ENCODE measurements around the gene HDHD3.
"Not testable (repeated sequence)": the region's sequence is repeated elsewhere in the genome, so short reads cannot be mapped to it uniquely, and the experiment has no call there.

The HDHD3 gene

GRCh38 chr9:113388833-113389232 is 12.0 kb upstream of the HDHD3 start:
- DNase-seq = no peak

- DNase-seq = no peak
These were observed 10.9 kb upstream of the HDHD3 start for GRCh38 chr9:113387560-113388230.

DNA sequence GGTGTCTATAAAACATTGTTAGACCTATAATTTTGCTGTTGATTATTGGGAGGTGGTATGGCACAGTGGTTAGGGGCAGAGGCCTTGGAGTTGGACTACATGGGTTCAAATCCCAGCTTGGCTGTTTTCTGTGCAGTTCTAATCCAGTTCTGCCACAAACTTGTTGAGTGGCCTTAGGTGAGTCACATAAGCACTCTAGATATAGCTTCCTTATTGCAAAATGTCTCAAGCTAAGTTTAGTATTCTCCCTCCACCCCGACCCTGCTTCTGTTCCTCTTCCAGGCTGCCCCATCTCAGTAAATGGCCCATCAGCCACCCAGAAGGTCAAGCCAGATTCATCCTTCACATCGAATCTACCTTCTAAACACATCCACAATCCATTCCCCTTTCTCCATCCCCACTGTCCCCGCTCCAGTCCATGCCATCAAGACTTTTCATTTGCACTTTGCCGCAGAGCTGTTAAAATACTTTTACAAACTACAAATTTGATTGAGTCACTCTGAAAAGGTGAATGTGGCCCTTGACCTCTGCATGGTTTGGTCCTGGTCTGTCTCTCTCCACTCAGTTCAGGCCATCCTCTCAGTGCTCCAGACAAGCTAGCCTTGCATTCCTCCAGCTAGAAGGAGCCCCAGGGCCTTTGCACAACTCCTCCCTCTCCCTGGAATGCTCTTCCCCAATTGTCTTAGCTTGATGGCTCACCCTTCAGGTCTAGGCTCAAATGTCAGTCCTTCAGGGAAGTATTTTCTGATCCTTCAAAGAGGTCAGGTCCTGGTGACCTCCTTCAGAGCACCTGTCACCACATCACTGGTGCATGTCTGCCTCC is 10.0 kb upstream of the HDHD3 start:
- no peak for DNase-seq

DNA sequence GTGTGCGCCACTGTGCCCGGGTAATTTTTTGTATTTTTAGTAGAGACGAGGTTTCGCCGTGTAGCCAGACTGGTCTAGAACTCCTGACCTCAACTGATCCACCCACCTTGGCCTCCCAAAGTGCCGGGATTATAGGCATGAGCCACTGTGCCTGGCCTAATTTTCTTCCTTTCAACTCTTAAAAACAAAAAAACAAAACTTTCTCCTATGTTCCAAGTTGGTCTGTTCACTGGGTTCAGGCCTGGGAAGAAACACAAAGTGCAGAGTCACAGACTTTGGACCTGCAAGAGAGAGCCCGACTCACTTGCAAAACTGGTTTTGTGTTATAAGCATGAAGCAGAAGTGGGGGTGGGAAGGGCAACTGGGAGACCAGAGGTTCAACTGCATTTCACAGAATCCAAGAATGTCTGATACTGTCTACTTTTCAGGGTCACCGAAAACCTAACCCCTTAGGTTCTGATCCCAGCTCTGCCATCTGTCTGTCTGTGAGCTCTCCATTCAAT is 5.2 kb upstream of the HDHD3 start:
- no peak for DNase-seq

DNA sequence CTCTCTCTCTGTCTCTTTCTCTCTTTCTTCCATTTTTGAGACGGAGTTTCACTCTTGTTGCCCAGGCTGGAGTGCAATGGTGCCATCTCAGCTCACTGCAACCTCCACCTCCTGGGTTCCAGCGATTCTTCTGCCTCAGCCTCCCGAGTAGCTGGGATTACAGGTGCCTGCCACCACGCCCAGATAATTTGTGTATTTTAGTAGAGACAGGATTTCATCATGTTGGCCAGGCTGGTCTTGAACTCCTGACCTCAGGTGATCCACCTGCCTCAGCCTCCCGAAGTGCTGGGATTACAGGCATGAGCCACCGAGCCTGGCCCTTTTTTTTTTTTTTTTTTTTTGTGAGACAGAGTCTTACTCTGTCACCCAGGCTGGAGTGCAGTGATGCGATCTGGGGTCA is 4.7 kb upstream of the HDHD3 start:
- DNase-seq = not testable (repeated sequence)

DNA sequence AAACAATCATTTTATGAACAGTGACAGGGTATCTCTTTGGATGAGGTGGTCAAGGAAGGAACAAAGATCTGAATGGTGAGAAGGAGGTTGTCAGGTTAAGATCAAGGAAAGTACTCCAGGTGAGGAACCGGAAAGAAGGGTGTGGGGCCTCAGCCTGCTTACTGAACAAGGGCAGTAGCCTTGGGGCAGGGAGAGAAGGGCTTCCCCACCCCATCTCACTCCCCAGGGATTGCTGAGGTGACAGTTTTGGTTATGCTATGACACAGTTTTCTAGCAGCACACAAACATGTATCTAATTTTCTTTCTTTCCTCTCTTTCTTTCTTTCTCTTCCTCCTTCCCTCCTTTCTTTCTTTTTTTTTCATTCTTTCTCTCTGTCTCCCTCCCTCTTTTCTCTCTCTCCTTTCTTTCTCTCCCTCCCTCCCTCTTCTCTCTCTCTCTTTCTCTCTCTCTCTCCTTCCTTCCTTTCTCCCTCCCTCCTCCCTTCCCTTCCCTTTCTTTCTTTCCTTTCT is 4.1 kb upstream of the HDHD3 start:
- no peak for DNase-seq

DNA sequence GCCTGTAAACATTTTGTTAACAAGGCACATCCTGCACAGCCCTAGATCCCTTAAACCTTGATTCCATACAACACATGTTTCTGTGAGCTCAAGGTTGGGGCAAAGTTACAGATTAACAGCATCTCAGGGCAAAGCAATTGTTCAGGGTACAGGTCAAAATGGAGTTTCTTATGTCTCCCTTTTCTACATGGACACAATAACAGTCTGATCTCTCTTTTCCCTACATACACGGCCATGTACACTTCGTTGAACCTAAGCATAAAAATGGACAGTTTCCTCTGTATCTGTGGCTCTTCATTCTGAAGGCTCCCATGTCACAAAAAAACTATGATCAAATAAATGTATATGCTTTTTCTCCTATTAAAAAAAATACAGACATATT is 3.0 kb upstream of the HDHD3 start:
- DNase-seq = not testable (repeated sequence)

DNA sequence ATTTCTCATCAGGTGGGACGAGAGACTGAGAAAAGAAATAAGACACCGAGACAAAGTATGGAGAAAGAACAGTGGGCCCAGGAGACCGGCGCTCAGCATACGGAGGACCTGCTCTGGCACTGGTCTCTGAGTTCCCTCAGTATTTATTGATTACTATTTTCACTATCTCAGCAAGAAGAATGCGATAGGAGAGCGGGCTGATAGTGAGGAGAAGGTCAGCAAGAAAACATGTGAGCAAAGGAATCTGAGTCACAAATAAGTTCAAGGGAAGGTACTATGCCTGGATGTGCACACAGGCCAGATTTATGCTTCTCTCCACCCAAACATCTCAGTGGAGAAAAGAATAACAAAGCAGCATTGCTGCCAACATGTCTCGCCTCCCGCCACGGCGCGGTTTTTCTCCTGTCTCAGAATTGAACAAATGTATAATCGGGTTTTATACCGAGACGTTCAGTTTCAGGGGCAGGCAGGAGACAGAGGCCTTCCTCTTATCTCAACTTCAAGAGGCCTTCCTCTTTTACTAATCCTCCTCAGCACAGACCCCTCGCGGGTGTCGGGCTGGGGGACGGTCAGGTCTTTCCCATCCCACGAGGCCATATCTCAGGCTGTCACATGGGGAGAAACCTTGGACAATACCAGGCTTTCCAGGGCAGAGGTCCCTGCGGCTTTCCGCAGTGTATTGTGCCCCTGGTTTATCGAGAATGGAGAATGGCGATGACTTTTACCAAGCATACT is 2.5 kb upstream of the HDHD3 start:
- DNase-seq = not testable (repeated sequence)

DNA sequence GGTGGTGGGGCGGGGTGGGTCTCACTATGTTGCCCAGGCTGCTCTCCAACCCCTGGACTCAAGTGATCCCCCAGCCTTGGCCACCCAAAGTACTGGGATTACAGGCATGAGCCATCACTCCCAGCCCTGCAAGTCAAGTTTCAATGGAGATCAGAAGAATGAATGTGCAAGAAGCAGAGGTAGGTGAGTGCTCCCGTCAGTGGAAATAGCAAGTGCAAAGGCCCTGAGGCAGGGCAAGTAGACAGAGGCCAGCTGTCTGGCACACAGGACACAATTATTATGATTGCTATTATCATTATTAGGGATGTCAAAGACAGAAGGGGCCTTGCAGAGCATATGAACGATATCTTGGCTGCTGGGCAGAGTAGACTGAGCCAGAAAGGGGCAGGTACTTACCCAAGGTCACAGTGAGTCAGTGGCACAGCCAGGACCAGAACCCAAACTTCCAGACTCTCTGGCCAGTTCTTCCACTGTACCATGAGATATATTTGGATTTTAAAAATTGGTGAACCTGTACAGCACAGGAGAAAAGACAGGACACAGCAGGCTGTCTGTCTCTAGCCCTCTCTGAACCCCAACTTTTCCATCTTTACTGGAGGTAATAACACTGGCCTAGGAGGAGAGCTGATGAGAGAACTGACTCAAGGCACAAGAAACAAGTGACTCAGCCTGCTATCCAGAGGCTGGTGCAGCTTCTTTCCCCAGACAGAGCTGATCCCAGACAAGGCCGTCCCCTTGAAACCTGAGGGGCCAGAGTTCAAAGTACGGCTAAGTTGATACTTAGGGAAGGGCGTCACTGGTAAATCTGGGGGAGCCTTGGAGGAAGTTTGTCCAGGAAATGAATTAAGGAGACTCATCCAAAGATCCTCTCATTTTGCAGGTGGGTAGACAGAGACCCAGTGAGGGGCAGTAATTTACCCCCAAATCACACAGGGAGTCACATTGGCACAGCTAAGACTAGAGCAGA is 1.4 kb downstream of the HDHD3 start:
- DNase-seq = no peak

- DNase-seq = no peak
These were observed 3.0 kb downstream of the HDHD3 start for GRCh38 chr9:113373676-113374392.

- no peak for DNase-seq
These were observed 3.5 kb downstream of the HDHD3 start for GRCh38 chr9:113373256-113373655.

DNA sequence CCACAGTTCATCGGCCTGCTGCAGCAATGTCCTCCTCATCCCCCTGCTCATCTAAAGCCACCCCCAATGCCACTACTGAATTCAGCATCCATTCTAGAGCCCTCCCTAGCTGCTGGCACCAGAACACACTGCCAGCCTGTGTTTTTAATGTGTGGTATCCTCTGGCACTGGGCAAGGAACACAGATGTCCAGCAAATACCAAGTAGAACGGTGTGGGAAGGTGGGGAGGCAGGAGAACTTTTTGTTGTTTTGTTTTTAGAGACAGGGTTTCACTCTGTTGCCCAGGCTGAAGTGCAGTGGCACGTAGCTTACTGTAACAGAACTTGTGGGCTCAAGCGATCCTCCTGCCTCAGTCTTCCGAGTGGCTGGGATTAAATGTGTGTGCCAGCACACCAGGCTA is 4.7 kb downstream of the HDHD3 start:
- DNase-seq = no peak

- no peak for DNase-seq
These were observed 5.9 kb downstream of the HDHD3 start for GRCh38 chr9:113370806-113371325.

GRCh38 chr9:113369855-113370140 is 7.0 kb downstream of the HDHD3 start:
- DNase-seq = no peak

- no peak for DNase-seq
These were observed 7.6 kb downstream of the HDHD3 start for GRCh38 chr9:113368982-113369854.

GRCh38 chr9:113368348-113368981 is 8.3 kb downstream of the HDHD3 start:
- no peak for DNase-seq

GRCh38 chr9:113365652-113366051 is 11.1 kb downstream of the HDHD3 start:
- not testable (repeated sequence) for DNase-seq

- DNase-seq = no peak
These were observed 11.8 kb downstream of the HDHD3 start for GRCh38 chr9:113364951-113365350.

DNA sequence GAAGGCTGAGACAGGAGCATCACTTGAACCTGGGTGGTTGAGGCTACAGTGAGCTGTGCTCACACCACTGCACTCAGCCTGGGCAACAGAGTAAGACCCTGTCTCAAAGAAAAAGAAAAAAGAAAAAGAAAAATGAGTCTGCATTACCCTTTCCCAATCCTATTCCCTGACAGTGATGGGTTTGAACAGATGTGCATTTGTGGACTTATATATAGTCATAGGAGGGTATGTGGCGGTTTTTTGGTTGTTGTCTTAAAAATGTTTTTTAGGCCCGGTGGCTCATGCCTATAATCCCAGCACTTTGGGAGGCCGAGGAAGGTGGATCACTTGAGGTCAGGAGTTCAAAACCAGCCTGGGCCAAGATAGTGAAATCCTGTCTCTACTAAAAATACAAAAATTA is 13.4 kb downstream of the HDHD3 start:
- DNase-seq = no peak

All from eye (tissue), 1 donor.